ENCODE data around the gene ATP1A2.

ATP1A2 gene

DNA sequence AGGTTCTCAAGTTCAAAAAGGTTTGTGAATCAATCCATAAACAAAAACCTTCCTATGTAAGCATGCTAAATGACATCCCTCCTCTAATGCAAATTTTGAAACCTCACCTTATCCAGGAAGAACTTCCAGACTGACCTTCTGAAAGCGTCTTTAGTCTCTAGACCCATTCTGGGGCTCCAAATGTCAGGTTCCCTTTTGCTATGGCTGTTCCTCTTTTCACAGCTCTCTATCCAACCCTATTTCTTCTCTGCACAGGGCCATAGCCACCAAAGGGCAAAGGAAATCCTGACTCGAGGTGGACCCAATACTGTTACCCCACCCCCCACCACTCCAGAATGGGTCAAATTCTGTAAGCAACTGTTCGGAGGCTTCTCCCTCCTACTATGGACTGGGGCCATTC is 39.2 kb downstream of the ATP1A2 start:
- no peak for DNase-seq

DNA sequence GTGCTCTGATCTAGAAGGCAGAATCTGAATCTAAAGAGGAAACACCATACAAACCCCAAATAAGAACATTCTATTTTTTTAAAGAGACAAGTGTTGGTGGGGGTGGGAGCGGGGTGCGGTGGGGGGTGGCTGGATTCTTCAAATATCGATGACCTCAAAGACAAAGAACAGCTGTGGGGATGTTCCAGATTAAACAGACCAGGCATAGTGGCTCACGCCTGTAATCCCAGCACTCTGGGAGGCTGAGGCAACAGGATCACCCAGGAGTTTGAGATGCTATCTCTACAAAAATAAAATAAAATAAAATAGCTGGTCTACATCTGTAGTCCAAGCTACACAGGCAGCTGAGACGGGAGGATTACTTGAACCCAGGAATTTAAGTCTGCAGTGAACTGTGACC is 40.8 kb downstream of the ATP1A2 start:
- DNase-seq, result no peak

- DNase-seq, result no peak
These were observed 41.6 kb downstream of the ATP1A2 start for GRCh38 chr1:160157174-160157573.

- DNase-seq, result no peak
These were observed 42.5 kb downstream of the ATP1A2 start for GRCh38 chr1:160158031-160158430.

DNA sequence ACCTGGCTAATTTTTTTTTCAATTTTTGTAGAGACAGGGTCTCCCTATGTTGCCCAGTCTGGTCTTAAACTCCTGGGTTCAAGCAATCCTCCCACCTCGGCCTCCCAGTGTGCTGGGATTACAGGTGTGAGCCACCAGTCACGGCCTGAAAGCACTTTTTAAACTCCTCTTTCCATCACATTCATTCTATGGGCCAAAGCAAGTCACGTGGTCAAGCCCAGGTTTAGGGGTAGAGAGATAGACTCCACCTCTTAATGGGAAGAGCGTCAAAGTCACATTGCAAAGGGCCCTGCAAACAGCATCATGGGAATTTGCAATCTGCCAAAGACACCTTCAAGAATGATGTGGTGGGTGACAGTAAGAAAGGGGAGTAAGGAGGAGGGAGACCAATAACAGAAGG is 43.0 kb downstream of the ATP1A2 start:
- no peak for DNase-seq

- no peak for DNase-seq
These were observed 44.3 kb downstream of the ATP1A2 start for GRCh38 chr1:160159846-160160245.

GRCh38 chr1:160161965-160162705 is 46.6 kb downstream of the ATP1A2 start:
- DNase-seq, result no peak

DNA sequence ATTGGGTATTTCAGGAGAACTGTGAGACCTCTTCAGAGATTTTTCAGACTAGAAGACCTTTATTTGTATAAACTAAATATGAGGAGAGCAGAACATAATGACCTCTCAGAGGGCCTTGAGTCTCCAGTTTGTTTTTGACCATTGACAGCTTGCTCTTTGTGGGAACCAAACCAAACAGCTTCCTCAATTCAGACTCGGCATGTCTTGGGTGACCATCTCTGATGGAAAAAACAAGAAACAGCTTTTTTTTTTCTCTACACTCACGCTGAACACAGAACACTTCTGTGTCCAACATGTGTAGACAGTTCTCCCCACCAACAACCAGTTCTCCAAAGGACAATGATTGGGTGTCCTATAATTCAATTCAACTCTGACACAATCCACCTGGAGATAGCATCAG is 47.4 kb downstream of the ATP1A2 start:
- DNase-seq, result no peak

- DNase-seq, result no peak
These were observed 48.1 kb downstream of the ATP1A2 start for GRCh38 chr1:160163615-160164014.

- no peak for DNase-seq
These were observed 48.6 kb downstream of the ATP1A2 start for GRCh38 chr1:160164121-160164520.

DNA sequence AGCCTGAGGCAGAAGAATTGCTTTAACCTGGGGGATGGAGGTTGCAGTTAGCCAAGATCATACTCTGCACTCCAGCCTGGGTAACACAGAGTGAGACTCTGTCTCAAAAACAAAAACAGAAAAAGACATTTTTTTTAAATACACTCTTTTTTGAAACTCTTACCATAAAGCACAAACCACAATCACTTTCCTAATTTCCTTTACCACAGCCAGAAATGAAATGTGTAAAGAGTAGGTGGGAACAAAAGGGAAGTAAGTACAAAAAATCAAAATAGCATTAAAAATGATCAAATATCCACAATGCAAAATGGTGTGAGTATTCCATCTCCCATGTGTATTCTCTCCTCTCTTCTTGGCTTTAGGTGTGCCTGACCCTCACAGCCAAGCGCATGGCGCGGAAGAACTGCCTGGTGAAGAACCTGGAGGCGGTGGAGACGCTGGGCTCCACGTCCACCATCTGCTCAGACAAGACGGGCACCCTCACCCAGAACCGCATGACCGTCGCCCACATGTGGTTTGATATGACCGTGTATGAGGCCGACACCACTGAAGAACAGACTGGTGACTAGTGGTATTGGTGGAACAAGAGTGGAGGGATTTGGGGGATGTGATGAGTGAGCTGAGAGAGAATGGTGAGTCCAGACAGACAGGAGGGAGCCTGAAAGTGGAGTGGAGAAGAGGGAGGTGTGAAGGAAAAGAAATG is 50.8 kb downstream of the ATP1A2 start:
- no peak for DNase-seq

DNA sequence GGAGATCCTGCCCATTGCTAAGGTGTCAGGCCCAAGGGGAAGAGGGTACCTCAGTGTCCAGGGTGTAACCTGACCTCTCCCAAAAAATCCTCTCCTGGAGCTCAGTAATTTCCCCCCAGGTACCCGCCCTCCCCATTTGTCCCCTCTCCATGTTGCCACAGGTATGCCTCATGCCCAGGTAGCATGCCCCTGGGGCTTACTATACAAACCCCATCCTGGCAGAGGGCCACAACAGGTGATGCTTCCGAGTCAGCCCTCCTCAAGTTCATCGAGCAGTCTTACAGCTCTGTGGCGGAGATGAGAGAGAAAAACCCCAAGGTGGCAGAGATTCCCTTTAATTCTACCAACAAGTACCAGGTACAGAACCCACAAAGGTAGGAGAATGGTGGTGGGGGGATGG is 51.5 kb downstream of the ATP1A2 start:
- no peak for DNase-seq

DNA sequence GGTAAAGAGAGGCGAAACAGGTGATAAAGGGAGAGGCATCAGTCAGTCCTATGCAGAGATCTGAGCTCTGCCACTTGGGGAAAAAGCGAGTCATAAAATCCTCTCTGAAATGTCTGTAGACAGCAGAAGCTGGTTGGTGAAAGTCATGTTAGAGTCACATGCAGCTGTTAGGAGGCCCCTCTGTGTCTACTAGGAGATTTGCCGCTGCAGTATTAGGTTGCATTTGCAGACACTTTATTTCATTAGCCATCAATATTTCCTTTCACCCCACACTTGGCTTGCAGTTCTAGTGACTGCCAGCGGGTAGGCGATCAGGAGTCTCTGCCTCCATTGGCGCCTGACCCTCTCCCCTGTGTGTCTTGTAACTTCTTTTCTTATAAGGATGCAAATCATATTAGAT is 52.0 kb downstream of the ATP1A2 start:
- DNase-seq, result no peak

- DNase-seq, result no peak
These were observed 52.5 kb downstream of the ATP1A2 start for GRCh38 chr1:160168016-160168415.

DNA sequence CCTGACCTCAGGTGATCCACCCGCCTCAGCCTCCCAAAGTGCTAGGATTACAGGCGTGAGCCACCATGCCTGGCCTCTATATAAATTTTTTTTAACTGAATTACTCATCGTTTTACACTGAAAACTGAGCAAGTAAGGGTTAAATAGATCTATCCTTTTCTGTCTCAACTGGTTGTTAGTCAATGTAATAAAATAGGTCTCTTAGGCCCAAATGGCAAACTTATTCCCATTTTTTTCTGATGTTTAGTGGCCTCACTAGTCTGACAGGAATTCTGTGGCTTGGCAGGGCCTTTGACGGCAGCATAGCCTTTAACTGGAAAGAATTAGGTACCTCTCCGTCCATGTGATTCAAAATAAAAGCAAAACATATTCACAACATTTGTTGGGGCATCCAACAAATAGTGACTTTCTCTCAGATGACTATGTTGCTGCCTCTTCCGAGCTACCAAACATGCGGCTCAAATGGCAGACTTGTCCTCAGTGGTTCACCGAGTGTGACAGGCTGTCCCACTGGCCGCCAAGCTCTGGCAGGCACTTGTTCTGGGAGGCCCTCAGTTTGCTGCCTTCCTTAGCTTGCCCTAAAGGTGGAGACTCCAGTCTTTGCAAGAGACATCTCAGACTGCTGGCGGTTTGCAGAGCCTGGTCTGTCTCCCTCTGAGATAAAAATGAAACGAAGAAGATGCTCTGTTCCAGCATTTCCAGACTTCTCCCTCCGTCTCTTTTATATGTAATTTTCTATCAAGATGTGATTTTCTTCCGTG is 53.2 kb downstream of the ATP1A2 start:
- DNase-seq, result no peak

- no peak for DNase-seq
These were observed 54.2 kb downstream of the ATP1A2 start for GRCh38 chr1:160169553-160170399.

- DNase-seq, result no peak
These were observed 55.8 kb downstream of the ATP1A2 start for GRCh38 chr1:160171354-160171753.

- DNase-seq, result no peak
These were observed 56.4 kb downstream of the ATP1A2 start for GRCh38 chr1:160171980-160172379.

DNA sequence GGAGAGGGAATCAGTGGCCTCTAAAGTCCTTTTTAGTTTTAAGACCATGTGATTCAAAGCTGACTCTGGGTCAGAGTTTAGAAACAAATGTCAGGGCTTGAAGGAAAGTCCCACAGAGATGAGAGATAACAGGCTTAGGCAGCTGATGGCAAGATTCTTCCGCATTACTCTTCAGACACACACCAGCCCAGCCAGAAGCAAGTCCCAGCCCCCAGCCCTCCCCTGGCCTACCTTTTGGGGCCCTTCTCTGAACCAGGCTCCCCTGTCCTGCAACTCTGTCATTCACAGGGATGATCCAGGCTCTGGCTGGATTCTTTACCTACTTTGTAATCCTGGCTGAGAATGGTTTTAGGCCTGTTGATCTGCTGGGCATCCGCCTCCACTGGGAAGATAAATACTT is 61.7 kb downstream of the ATP1A2 start:
- DNase-seq, result no peak

- DNase-seq, result no peak
These were observed 62.1 kb downstream of the ATP1A2 start for GRCh38 chr1:160177667-160178066.

DNA sequence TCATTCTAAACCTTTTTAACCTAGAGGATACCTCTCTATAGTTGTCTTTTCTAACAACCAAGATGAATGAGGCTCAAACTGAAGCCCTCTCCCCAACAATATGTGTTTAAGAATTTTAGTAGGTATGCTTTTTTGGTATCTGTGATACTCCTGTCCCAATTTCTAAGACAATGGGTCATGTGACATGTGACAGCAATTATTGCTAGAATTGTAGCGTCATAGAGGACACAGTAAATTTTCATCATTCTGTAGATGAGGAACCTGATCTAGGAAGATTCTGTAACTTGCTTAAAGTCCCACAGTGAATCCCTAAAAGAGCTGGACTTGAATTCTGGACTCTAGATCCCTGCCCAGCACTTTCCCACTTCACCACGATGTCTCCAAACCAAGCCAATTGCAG is 63.2 kb downstream of the ATP1A2 start:
- no peak for DNase-seq

DNA sequence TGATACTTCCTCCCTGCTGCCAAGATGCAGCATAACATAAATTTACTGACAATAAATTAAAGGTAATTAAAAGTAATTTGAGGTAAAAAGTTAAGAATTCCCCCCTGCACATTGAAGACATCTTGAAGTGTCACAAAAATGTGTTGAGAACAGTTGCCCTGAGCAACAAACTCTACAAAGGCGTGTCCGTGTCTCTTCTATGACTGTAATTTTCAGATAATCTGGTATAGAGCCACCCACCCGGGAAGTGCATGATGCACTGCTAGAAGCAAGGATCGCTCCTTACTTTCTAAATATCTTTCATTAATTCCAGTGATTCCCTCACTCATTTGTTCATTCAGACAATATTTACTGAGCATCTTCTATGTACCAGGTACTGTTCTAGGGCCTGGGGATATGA is 63.8 kb downstream of the ATP1A2 start:
- DNase-seq, result no peak

DNA sequence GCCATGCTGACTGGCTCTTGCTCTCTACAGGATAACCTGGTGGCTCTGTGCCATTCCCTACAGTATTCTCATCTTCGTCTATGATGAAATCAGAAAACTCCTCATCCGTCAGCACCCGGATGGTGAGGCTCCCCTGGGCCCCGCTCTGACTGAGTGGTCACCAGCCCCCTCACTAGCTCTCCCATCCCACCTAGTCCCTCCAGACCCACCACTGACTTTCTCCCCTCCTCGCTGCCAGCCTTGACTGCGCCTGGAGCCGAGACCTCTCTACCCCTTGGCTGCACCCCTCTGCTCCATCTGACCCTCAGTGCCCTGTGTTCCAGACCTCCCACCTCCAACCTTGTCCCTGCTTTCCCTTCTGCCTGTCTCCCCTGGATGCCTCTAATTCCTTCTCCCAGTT is 70.7 kb downstream of the ATP1A2 start:
- no peak for DNase-seq

All from CD4-positive, alpha-beta T cell treated with Interleukin-12 subunit alpha and Interleukin-12 subunit beta, for 1 hour (primary cell).